ENCODE results near the gene APEX2.

DNA sequence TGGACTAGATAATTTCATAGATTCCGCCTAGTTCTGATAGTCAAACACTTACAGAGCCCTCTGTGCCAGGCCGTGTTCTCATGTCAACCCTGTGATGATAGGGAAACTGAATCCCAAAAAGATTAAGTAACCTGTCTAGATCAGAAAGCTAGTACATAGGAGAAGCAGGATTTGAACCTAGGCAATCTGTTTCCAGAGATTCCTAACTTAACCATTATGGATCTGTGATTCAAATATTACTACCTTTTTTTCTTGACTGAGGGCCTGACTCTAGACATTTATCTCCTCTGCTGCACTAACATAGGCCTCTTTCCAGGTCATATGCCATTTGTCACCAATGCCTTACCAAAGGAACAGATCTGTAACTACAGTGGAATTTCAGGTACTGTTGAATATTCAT lies 29.1 kb downstream of the APEX2 start:
- TF ChIP-seq, protein P1, sequence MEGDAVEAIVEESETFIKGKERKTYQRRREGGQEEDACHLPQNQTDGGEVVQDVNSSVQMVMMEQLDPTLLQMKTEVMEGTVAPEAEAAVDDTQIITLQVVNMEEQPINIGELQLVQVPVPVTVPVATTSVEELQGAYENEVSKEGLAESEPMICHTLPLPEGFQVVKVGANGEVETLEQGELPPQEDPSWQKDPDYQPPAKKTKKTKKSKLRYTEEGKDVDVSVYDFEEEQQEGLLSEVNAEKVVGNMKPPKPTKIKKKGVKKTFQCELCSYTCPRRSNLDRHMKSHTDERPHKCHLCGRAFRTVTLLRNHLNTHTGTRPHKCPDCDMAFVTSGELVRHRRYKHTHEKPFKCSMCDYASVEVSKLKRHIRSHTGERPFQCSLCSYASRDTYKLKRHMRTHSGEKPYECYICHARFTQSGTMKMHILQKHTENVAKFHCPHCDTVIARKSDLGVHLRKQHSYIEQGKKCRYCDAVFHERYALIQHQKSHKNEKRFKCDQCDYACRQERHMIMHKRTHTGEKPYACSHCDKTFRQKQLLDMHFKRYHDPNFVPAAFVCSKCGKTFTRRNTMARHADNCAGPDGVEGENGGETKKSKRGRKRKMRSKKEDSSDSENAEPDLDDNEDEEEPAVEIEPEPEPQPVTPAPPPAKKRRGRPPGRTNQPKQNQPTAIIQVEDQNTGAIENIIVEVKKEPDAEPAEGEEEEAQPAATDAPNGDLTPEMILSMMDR (IDR thresholded peaks at IDR 0.05) = no peak
- no peak for TF ChIP-seq POLR2A (IDR thresholded peaks at IDR 0.05)

All from testis (tissue), 2 donors.